Naive thymus-derived CD4-positive, alpha-beta T cell (primary cell): ENCODE data around the gene TMEM33. TPM values are rescaled to one million over a fixed set of nuclear protein-coding genes. Genes with fewer than 3 reads are reported as not detected.
A peak's percentile ranks its signal among the peaks of the same experiment; 100 is the strongest.

Experiments used
- ATAC-seq: fragments of 150-1000 bp; cut with Tn5 transposase; 2 replicates; pipeline ENCODE4 v1.10.0; 2021; ENCODE audit warnings: mild to moderate bottlenecking, moderate library complexity
- CTCF ChIA-PET: fragments of 350-600 bp; sonication (Branson Sonifier 250); formaldehyde crosslinking; loops from one replicate; lab custom pipeline; 2021; ENCODE audit warnings: antibody characterized with exemption; lab: Charles Lee
- POLR2A ChIA-PET: fragments of 350-600 bp; sonication (Branson Sonifier 250); formaldehyde crosslinking; loops from one replicate; lab custom pipeline; 2021; ENCODE audit warnings: antibody characterized with exemption, inconsistent platforms; lab: Charles Lee
- DNase-seq, 9 donors: peaks; one replicate each; pipeline versions ENCODE4 v3.0.0 to v3.0.0-alpha.2; 2020 to 2022; ENCODE audit warnings: mixed read lengths in 1 of 9
- H3K27ac ChIP-seq: one replicate; pipeline ENCODE4 v1.7.0; 2013; ENCODE audit warnings: mild to moderate bottlenecking, low read depth, low read length, moderate library complexity
- H3K27me3 ChIP-seq, 2 donors: one replicate each; pipeline ENCODE4 v1.7.0; 2013; ENCODE audit warnings: low read length in 2 of 2, mild to moderate bottlenecking in 2 of 2, moderate library complexity in 2 of 2; ENCODE audit not compliant: control insufficient read depth in 2 of 2, insufficient read depth in 2 of 2
- H3K36me3 ChIP-seq, 3 experiments: 1 replicate in 2 of 3; 2 replicates in 1 of 3; pipeline ENCODE4 v1.7.0; 2013; ENCODE audit warnings: low read length in 3 of 3, mild to moderate bottlenecking in 3 of 3, moderate library complexity in 1 of 3; ENCODE audit not compliant: insufficient read depth in 3 of 3, control insufficient read depth in 2 of 3
- H3K4me1 ChIP-seq, 2 donors: one replicate each; pipeline ENCODE4 v1.7.0; 2013; ENCODE audit warnings: low read length in 2 of 2, mild to moderate bottlenecking in 2 of 2, moderate library complexity in 1 of 2; ENCODE audit not compliant: control insufficient read depth in 2 of 2, insufficient read depth in 2 of 2
- H3K4me3 ChIP-seq: 2 replicates; pipeline ENCODE4 v1.7.0; 2013; ENCODE audit warnings: mild to moderate bottlenecking, low read length
- H3K9me3 ChIP-seq, 3 experiments: 1 replicate in 2 of 3; 2 replicates in 1 of 3; pipeline ENCODE4 v1.7.0; 2013; ENCODE audit warnings: low read length in 3 of 3; ENCODE audit not compliant: control insufficient read depth in 2 of 3
- H3K27ac Mint-ChIP-seq, 9 donors: one replicate each; pipeline ENCODE4 v1.8.0; 2020 to 2022; ENCODE audit warnings: mixed read lengths in 9 of 9, mild to moderate bottlenecking in 8 of 9, moderate library complexity in 5 of 9, inconsistent platforms in 2 of 9
- H3K27me3 Mint-ChIP-seq, 5 donors: one replicate each; pipeline ENCODE4 v1.8.0; 2021 to 2022; ENCODE audit warnings: mixed read lengths in 5 of 5, mild to moderate bottlenecking in 1 of 5
- H3K36me3 Mint-ChIP-seq, 5 donors: one replicate each; pipeline ENCODE4 v1.8.0; 2020 to 2022; ENCODE audit warnings: mixed read lengths in 5 of 5, mild to moderate bottlenecking in 3 of 5, inconsistent platforms in 1 of 5
- H3K4me1 Mint-ChIP-seq, 7 donors: one replicate each; pipeline ENCODE4 v1.8.0; 2020 to 2022; ENCODE audit warnings: mixed read lengths in 7 of 7, mild to moderate bottlenecking in 3 of 7, inconsistent platforms in 1 of 7
- H3K4me3 Mint-ChIP-seq, 10 donors: one replicate each; pipeline ENCODE4 v1.8.0; 2020 to 2022; ENCODE audit warnings: mild to moderate bottlenecking in 10 of 10, mixed read lengths in 10 of 10, moderate library complexity in 6 of 10, inconsistent platforms in 2 of 10
- H3K9me3 Mint-ChIP-seq, 11 donors: one replicate each; pipeline ENCODE4 v1.8.0; 2020 to 2022; ENCODE audit warnings: mixed read lengths in 11 of 11, mild to moderate bottlenecking in 4 of 11, inconsistent platforms in 1 of 11, moderate library complexity in 1 of 11
- intact Hi-C, 2 donors: fragments of 100-400 bp; cut with micrococcal nuclease; formaldehyde crosslinking; loops; one replicate each; pipeline ENCODE4 v1.15.1; 2023
- polyA plus RNA-seq, 2 donors: library from polyadenylated mRNA; unstranded; fragments of 300-500 nt; fragmentation: Illumina TruSeq; gene quantifications; one replicate each; pipeline ENCODE4 v1.2.3, GENCODE V29; 2021
- total RNA-seq, 6 experiments: library from RNA in 5 of 6; stranded (reverse) in 5 of 6; gene quantifications; 1 replicate in 5 of 6; 2 replicates in 1 of 6; pipeline ENCODE4 v1.2.3 and lab custom pipeline; 2021 to 2026

The TMEM33 gene
- total and polyA plus RNA-seq, 7 experiments from 2014 or later, result 14.9 to 61.9 (median 30.9) TPM

GRCh38 chr4:41990365-41991111, 55.3 kb downstream of the TMEM33 start, which contains the start of gene SLC30A9:
TSS of gene SLC30A9 (plus strand) at chr4:41990530. CDS start at chr4:41990652, 122 bp downstream.
- peak within 1 kb of the TSS; percentile 92 to 99 (median 96) for H3K4me3 Mint-ChIP-seq
- intact Hi-C loops, result loop anchor here (1.0 to 5.0 kb wide), 4 partner anchors 55 to 682 kb away; partner anchors contain the start of genes ATP8A1 (in 2 of the 2) and TMEM33 (in 2 of the 2)
- peak within 1 kb of the TSS; percentile 90 to 99 (median 97) for H3K27ac Mint-ChIP-seq
- peaks cover 0 to 4% (median 0%) of the 10 kb centered on the region in 5 donors for H3K36me3 Mint-ChIP-seq
- ATAC-seq, result peak; percentile 98
- no peaks in the 10 kb centered on the region for H3K9me3 Mint-ChIP-seq
- Histone ChIP-seq H3K4me1 (peaks cover 12 to 16% of the 10 kb centered on the region in 2 donors), H3K4me3 (peak within 1 kb of the TSS; percentile 86), H3K27ac (peak within 1 kb of the TSS; percentile 84), H3K36me3 (peaks cover 0 to 5% (median 0%) of the 10 kb centered on the region in 3 experiments), H3K9me3 (no peaks in the 10 kb centered on the region), H3K27me3 (no peaks in the 10 kb centered on the region)
- CTCF ChIA-PET, result interaction anchor here (0.6 kb wide), 1 partner anchor 9 kb away, joined by 3 read pairs; no protein-coding TSS in a partner anchor
- POLR2A ChIA-PET, result interaction anchor here (0.7 to 2.3 kb wide), 2 partner anchors 11 to 56 kb away, joined by 4 to 11 read pairs; partner anchors contain the start of gene TMEM33
- H3K27me3 Mint-ChIP-seq, result no peaks in the 10 kb centered on the region
- H3K4me1 Mint-ChIP-seq, result peaks cover 17 to 48% (median 43%) of the 10 kb centered on the region in 7 donors
- peak; percentile 83 to 96 (median 93) for DNase-seq

- Mint-ChIP-seq H3K27ac (peak overlapping the region in 4 of 9 donors; percentile 59 to 99 (median 78)), H3K27me3 (no peaks in the 10 kb centered on the region), H3K4me1 (peaks cover 18 to 51% (median 47%) of the 10 kb centered on the region in 7 donors), H3K9me3 (no peaks in the 10 kb centered on the region), H3K36me3 (peaks cover 0 to 4% (median 0%) of the 10 kb centered on the region in 5 donors), H3K4me3 (peak overlapping the region; percentile 35 to 97 (median 94))
- CTCF ChIA-PET, result no interaction called here
- Histone ChIP-seq H3K27ac (no peak overlapping the region), H3K4me3 (no peak overlapping the region), H3K36me3 (peaks cover 0 to 5% (median 0%) of the 10 kb centered on the region in 3 experiments), H3K9me3 (no peaks in the 10 kb centered on the region), H3K4me1 (peaks cover 12 to 16% of the 10 kb centered on the region in 2 donors), H3K27me3 (no peaks in the 10 kb centered on the region)
- POLR2A ChIA-PET, result interaction anchor here (0.7 to 0.9 kb wide), 2 partner anchors 8 to 22 kb away, joined by 3 to 5 read pairs; no protein-coding TSS in a partner anchor
- DNase-seq (no peak), ATAC-seq (no peak)
- intact Hi-C loops, result loop anchor here (2.0 to 5.0 kb wide), 3 partner anchors 17 to 680 kb away; partner anchors contain the start of gene ATP8A1 (in 1 of the 2)
These were observed 56.9 kb downstream of the TMEM33 start for GRCh38 chr4:41991916-41992767.

GRCh38 chr4:41992967-41993857, 58.0 kb downstream of the TMEM33 start:
- intact Hi-C loops, result loop anchor here (2.0 to 5.0 kb wide), 3 partner anchors 16 to 679 kb away; partner anchors contain the start of gene ATP8A1 (in 1 of the 2)
- ChIA-PET CTCF (no interaction called here), POLR2A (interaction anchor here (0.7 to 0.9 kb wide), 2 partner anchors 9 to 23 kb away, joined by 3 to 5 read pairs; no protein-coding TSS in a partner anchor)
- H3K9me3 ChIP-seq, result no peaks in the 10 kb centered on the region
- H3K9me3 Mint-ChIP-seq, result no peaks in the 10 kb centered on the region
- ATAC-seq, result no peak
- no peak overlapping the region for H3K4me3 ChIP-seq
- peaks cover 0 to 5% (median 0%) of the 10 kb centered on the region in 3 experiments for H3K36me3 ChIP-seq
- H3K4me3 Mint-ChIP-seq, result peak overlapping the region in 4 of 10 donors; percentile 26 to 94 (median 54)
- H3K27me3 ChIP-seq, result no peaks in the 10 kb centered on the region
- H3K4me1 ChIP-seq, result peaks cover 12 to 16% of the 10 kb centered on the region in 2 donors
- DNase-seq, result no peak
- H3K27me3 Mint-ChIP-seq, result no peaks in the 10 kb centered on the region
- peaks cover 0 to 9% (median 5%) of the 10 kb centered on the region in 5 donors for H3K36me3 Mint-ChIP-seq
- H3K4me1 Mint-ChIP-seq, result peaks cover 18 to 62% (median 54%) of the 10 kb centered on the region in 7 donors
- H3K27ac Mint-ChIP-seq, result peak overlapping the region in 1 of 9 donors; percentile 21
- no peak overlapping the region for H3K27ac ChIP-seq

- peaks cover 0 to 9% (median 5%) of the 10 kb centered on the region in 5 donors for H3K36me3 Mint-ChIP-seq
- peaks cover 19 to 65% (median 50%) of the 10 kb centered on the region in 7 donors for H3K4me1 Mint-ChIP-seq
- H3K27ac Mint-ChIP-seq, result peak overlapping the region in 1 of 9 donors; percentile 62
These were observed 59.3 kb downstream of the TMEM33 start for GRCh38 chr4:41994461-41994985.

GRCh38 chr4:41998019-41998418, 62.8 kb downstream of the TMEM33 start:
- ChIA-PET CTCF (no interaction called here), POLR2A (no interaction called here)
- Histone ChIP-seq H3K4me1 (no peaks in the 10 kb centered on the region), H3K36me3 (no peaks in the 10 kb centered on the region), H3K27ac (no peak overlapping the region), H3K4me3 (no peak overlapping the region), H3K9me3 (no peaks in the 10 kb centered on the region), H3K27me3 (no peaks in the 10 kb centered on the region)
- Mint-ChIP-seq H3K27ac (no peak overlapping the region), H3K36me3 (peaks cover 5 to 21% (median 14%) of the 10 kb centered on the region in 5 donors), H3K4me3 (no peak overlapping the region), H3K4me1 (peaks cover under 1 to 64% (median 43%) of the 10 kb centered on the region in 7 donors), H3K27me3 (no peaks in the 10 kb centered on the region), H3K9me3 (no peaks in the 10 kb centered on the region)
- DNase-seq (no peak), ATAC-seq (no peak)
- intact Hi-C loops, result no loop called here

More at GRCh38 chr4:41994461-41994985, 59.3 kb downstream of the TMEM33 start:
- POLR2A ChIA-PET, result no interaction called here
- no peak for DNase-seq
- H3K27me3 ChIP-seq, result no peaks in the 10 kb centered on the region
- ATAC-seq, result no peak
- H3K9me3 Mint-ChIP-seq, result no peaks in the 10 kb centered on the region
- peaks cover 0 to 5% (median 0%) of the 10 kb centered on the region in 3 experiments for H3K36me3 ChIP-seq
- peaks cover 12 to 14% of the 10 kb centered on the region in 2 donors for H3K4me1 ChIP-seq
- H3K27me3 Mint-ChIP-seq, result no peaks in the 10 kb centered on the region
- no peak overlapping the region for H3K4me3 ChIP-seq
- intact Hi-C loops, result loop anchor here (5.0 kb wide), 2 partner anchors 663 to 678 kb away; partner anchors contain the start of gene ATP8A1 (in 1 of the 2)
- H3K27ac ChIP-seq, result no peak overlapping the region
- peak overlapping the region in 1 of 10 donors; percentile 25 for H3K4me3 Mint-ChIP-seq
- CTCF ChIA-PET, result interaction anchor here (0.7 kb wide), 1 partner anchor 24 kb away, joined by 9 read pairs; no protein-coding TSS in a partner anchor
- H3K9me3 ChIP-seq, result no peaks in the 10 kb centered on the region
